PC-9 (cell line): ENCODE data around the gene SLIT1. TPM values are rescaled to one million over a fixed set of nuclear protein-coding genes. Genes with fewer than 3 reads are reported as not detected.

Experiments
- BruUV-seq: library from RNA; stranded (reverse); fragments of 400-500 nt; replicated peaks from 2 replicates; lab custom pipeline; 2021; lab: Mats Ljungman, UMichigan
- CTCF ChIA-PET: fragments of 300-600 bp; sonication (Branson Sonifier 250); formaldehyde crosslinking; loops from one replicate; lab custom pipeline; 2022; ENCODE audit warnings: antibody characterized with exemption; lab: Charles Lee
- POLR2A ChIA-PET: fragments of 300-600 bp; sonication (Branson Sonifier 250); formaldehyde crosslinking; loops from one replicate; lab custom pipeline; 2022; ENCODE audit warnings: antibody characterized with exemption; ENCODE audit not compliant: unreplicated experiment; lab: Charles Lee
- DNase-seq, 2 experiments: peaks; one replicate each; pipeline versions ENCODE4 v3.0.0 to v3.0.0-alpha.2; 2015 to 2022; ENCODE audit warnings: mixed read lengths in 1 of 2
- H2AFZ ChIP-seq: fragments of 200-600 bp; sonication (generic); 2 replicates; pipeline ENCODE4 v1.8.1; 2017; ENCODE audit warnings: antibody characterized with exemption
- H3F3A ChIP-seq: fragments of 200-600 bp; sonication (generic); 2 replicates; pipeline ENCODE4 v1.8.1; 2017; ENCODE audit warnings: antibody characterized with exemption, mild to moderate bottlenecking, low read depth; ENCODE audit not compliant: insufficient read depth
- H3K27ac ChIP-seq: fragments of 200-600 bp; sonication (generic); 2 replicates; pipeline ENCODE4 v1.6.1; 2016; ENCODE audit warnings: mixed run types
- H3K27me3 ChIP-seq: fragments of 200-600 bp; sonication (generic); 2 replicates; pipeline ENCODE4 v1.6.1; 2016; ENCODE audit warnings: low read depth, mixed run types; ENCODE audit not compliant: insufficient read depth
- H3K36me3 ChIP-seq: fragments of 200-600 bp; sonication (generic); 2 replicates; pipeline ENCODE4 v1.6.1; 2016; ENCODE audit warnings: low read depth, mixed run types
- H3K4me1 ChIP-seq: fragments of 200-600 bp; sonication (generic); replicated peaks from 2 replicates; pipeline ENCODE4 v1.6.1; 2016; ENCODE audit warnings: mixed run types; ENCODE audit not compliant: insufficient read depth
- H3K4me2 ChIP-seq: fragments of 200-600 bp; sonication (generic); 2 replicates; pipeline ENCODE4 v1.6.1; 2017; ENCODE audit warnings: mixed run types
- H3K4me3 ChIP-seq: fragments of 200-600 bp; sonication (generic); 2 replicates; pipeline ENCODE4 v1.6.1; 2016; ENCODE audit warnings: mixed run types
- H3K79me2 ChIP-seq: fragments of 200-600 bp; sonication (generic); 2 replicates; pipeline ENCODE4 v1.6.1; 2017; ENCODE audit warnings: low read depth, mixed run types
- H3K9me2 ChIP-seq: fragments of 200-600 bp; sonication (generic); 2 replicates; pipeline ENCODE4 v1.8.1; 2017; ENCODE audit warnings: mild to moderate bottlenecking; ENCODE audit not compliant: insufficient read depth
- H3K9me3 ChIP-seq: fragments of 200-600 bp; sonication (generic); 2 replicates; pipeline ENCODE4 v1.8.1; 2016; ENCODE audit warnings: low read depth; ENCODE audit not compliant: insufficient read depth
- H4K20me1 ChIP-seq: fragments of 200-600 bp; sonication (generic); 2 replicates; pipeline ENCODE4 v1.8.1; 2017; ENCODE audit not compliant: insufficient read depth
- EZH2 ChIP-seq: fragments of 200-600 bp; sonication (generic); IDR thresholded peaks from 2 replicates; pipeline ENCODE4 v1.8.0; 2017; ENCODE audit warnings: antibody characterized with exemption, low read depth
- intact Hi-C: fragments of 100-400 bp; cut with micrococcal nuclease; formaldehyde crosslinking; loops from one replicate; pipeline ENCODE4 v1.10.0; 2022; ENCODE audit not compliant: unreplicated experiment
- total RNA-seq: library from RNA; stranded (reverse); gene quantifications from 2 replicates; pipeline ENCODE4 v1.2.3, GENCODE V29; 2021
- TF ChIP-seq, protein P1 (sequence below): fragments of 200-600 bp; sonication (generic); conservative IDR thresholded peaks from 2 replicates; pipeline ENCODE4 v1.6.1; 2017; ENCODE audit warnings: mixed run types, antibody characterized with exemption, mild to moderate bottlenecking, moderate library complexity

The SLIT1 gene
- total RNA-seq, 1 experiment from 2014 or later, result not detected

DNA sequence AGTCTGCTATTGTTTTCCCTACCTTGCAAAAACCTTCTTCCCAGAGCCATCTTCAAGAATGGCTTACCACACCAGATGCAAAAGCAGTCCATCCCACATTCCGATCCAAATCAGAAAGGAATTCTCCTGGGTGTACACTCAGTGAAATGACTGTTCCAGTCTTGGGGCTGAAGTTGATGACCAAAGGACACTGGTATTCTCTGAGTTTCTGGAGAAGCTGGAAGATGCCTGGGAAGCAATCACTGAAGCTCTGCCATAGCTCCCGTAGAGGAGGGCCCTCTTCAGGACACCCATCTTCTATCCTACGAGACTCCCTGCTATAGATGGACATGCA, 197.9 kb downstream of the SLIT1 start:
- no peaks in the 10 kb centered on the region for H3K79me2 ChIP-seq

DNA sequence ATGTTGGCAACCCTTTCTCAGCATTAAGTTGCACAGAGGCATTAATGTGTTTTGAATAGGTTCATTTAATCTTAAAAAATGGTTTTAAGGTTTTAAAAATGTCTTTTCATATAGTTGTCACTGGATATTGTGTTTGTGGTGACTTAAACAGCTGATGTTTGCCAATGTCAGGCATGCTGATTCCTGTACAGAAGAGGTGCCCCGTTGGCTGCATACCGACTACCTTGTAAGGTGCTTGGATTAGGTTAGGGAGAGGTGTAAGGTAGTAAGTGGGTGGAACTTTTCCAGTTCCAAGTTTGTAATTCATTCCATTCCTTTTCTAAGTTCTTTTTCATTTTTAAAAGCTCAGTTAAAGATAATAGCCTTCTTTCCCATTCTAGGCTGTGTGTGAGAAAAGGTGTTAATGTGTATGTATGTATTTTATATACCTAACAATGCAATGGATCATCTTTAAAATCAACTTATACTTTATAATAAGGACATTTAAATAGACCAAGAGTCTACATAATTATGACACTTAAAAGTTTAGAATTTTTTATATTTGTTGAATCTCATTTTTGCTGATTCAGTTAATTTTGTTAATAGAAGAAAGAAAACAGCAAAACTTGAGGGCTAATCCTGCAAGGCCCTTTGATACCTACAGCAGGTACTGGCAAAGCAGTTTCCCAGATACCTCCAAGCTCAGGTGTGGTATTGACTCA, 198.5 kb downstream of the SLIT1 start:
- no peak for DNase-seq
- TF ChIP-seq, protein P1, sequence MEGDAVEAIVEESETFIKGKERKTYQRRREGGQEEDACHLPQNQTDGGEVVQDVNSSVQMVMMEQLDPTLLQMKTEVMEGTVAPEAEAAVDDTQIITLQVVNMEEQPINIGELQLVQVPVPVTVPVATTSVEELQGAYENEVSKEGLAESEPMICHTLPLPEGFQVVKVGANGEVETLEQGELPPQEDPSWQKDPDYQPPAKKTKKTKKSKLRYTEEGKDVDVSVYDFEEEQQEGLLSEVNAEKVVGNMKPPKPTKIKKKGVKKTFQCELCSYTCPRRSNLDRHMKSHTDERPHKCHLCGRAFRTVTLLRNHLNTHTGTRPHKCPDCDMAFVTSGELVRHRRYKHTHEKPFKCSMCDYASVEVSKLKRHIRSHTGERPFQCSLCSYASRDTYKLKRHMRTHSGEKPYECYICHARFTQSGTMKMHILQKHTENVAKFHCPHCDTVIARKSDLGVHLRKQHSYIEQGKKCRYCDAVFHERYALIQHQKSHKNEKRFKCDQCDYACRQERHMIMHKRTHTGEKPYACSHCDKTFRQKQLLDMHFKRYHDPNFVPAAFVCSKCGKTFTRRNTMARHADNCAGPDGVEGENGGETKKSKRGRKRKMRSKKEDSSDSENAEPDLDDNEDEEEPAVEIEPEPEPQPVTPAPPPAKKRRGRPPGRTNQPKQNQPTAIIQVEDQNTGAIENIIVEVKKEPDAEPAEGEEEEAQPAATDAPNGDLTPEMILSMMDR, result no peak
- TF ChIP-seq EZH2, result no peak
- Histone ChIP-seq H3F3A (no peaks in the 10 kb centered on the region), H3K4me1 (no peaks in the 10 kb centered on the region), H3K79me2 (no peaks in the 10 kb centered on the region), H4K20me1 (no peaks in the 10 kb centered on the region), H3K4me2 (no peak overlapping the region), H3K9me3 (no peaks in the 10 kb centered on the region), H3K27ac (no peak overlapping the region), H2AFZ (no peak overlapping the region), H3K27me3 (no peaks in the 10 kb centered on the region), H3K4me3 (no peak overlapping the region), H3K9me2 (no peaks in the 10 kb centered on the region), H3K36me3 (no peaks in the 10 kb centered on the region)
- BruUV-seq, result no TSS peak
- ChIA-PET POLR2A (no interaction called here), CTCF (no interaction called here)
- intact Hi-C loops, result no loop called here

More for the DNA sequence above, 197.9 kb downstream of the SLIT1 start:
- intact Hi-C loops, result no loop called here
- DNase-seq, result no peak
- Histone ChIP-seq H3K27ac (no peak overlapping the region), H4K20me1 (no peaks in the 10 kb centered on the region), H2AFZ (no peak overlapping the region), H3K4me3 (no peak overlapping the region), H3F3A (no peaks in the 10 kb centered on the region), H3K9me2 (no peaks in the 10 kb centered on the region), H3K9me3 (no peaks in the 10 kb centered on the region), H3K4me2 (no peak overlapping the region), H3K27me3 (no peaks in the 10 kb centered on the region), H3K36me3 (no peaks in the 10 kb centered on the region), H3K4me1 (no peaks in the 10 kb centered on the region)
- no TSS peak for BruUV-seq
- POLR2A ChIA-PET, result no interaction called here
- TF ChIP-seq, protein P1, result no peak
- no peak for TF ChIP-seq EZH2
- CTCF ChIA-PET, result no interaction called here

DNA sequence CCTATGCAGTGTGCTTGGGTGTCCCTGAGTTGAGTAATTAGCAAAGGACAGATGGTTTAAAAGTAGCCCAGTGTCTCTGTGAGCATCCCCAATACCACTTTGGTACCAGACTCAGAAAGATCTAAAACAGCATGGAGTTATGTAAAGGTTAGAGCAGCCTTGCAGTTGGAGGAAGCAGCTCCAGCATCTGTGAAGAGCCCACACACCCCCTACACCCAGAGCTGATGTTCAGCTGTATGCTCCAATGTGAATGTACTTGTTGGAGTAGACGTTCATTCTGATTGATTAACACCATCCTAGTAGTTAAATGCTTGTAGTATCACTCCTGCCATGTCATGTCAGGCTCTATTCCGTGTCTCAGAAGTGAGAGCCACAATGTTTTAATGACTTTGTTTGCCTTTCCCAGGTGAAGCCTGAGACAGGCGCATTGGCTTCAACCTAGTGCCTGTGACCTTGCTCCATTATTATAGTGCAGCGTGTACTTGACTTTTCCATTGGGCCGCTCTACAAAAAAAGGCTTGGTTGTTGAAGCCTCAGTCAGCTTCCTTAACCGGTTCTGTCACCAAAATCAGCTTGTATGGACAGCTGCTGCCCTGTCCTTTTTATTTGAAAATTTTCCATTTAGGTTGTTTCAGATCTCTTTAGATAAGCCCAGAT, 199.4 kb downstream of the SLIT1 start:
- H4K20me1 ChIP-seq, result no peaks in the 10 kb centered on the region
- no peaks in the 10 kb centered on the region for H3K9me2 ChIP-seq
- no peaks in the 10 kb centered on the region for H3K4me1 ChIP-seq
- no peaks in the 10 kb centered on the region for H3F3A ChIP-seq
- no peak overlapping the region for H3K27ac ChIP-seq
- H3K36me3 ChIP-seq, result no peaks in the 10 kb centered on the region
- DNase-seq, result no peak
- intact Hi-C loops, result no loop called here
- no peak overlapping the region for H3K4me3 ChIP-seq
- no peak overlapping the region for H2AFZ ChIP-seq
- H3K27me3 ChIP-seq, result no peaks in the 10 kb centered on the region
- ChIA-PET POLR2A (no interaction called here), CTCF (no interaction called here)
- TF ChIP-seq EZH2, result no peak
- TF ChIP-seq, protein P1, result no peak
- no TSS peak for BruUV-seq
- no peaks in the 10 kb centered on the region for H3K79me2 ChIP-seq
- no peaks in the 10 kb centered on the region for H3K9me3 ChIP-seq
- H3K4me2 ChIP-seq, result no peak overlapping the region
